ENCODE measurements around the gene SCFD2.

Gene SCFD2

DNA sequence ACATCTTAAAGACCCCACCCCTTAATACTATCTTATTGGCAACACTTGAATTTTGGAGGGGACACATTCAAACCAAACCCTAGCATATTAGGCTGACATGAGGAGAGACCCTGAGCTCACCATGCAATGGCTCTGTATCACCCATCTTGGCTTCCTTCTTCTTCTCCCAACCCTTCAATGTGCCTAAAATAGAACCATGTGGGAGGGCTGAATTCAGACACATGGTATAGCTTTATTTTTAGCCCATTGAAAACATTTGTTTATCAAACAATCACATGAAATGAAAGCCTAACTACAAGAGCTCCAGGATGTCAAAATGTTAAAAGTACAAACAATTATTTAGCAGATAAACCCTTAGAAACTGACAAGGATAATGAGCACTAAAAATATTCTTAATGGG, 422.2 kb downstream of the SCFD2 start:
- in situ Hi-C loops (cut with MboI; ENCODE audit: low sequenced_read_pairs) = no loop called here

DNA sequence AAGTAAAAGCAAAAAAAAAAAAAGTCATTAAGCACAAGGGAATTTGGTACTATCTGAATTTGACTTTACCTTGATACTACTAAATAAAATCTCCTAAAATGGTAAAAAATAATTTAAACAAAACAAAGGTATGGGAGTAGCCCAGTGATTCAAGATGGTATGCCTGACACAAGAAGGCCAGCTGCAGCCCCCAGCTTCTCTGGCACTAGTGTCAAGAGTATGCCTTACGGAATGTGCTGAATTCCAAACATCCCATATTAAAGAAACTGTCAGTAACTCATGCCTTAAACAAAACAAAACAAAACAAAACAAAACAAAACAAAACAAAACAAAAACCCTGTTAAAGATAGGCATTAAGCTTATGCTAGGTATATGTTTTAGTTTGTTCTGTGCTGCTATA, 422.9 kb downstream of the SCFD2 start:
- in situ Hi-C loops (cut with MboI; ENCODE audit: low sequenced_read_pairs) = no loop called here

- in situ Hi-C loops (cut with MboI; ENCODE audit: low sequenced_read_pairs) = no loop called here
Observed at GRCh38 chr4:52941450-52941849, 424.4 kb downstream of the SCFD2 start.

- in situ Hi-C loops (cut with MboI; ENCODE audit: low sequenced_read_pairs) = no loop called here
Observed at GRCh38 chr4:52939739-52940138, 426.1 kb downstream of the SCFD2 start.

- in situ Hi-C loops (cut with MboI; ENCODE audit: low sequenced_read_pairs) = no loop called here
Observed at GRCh38 chr4:52939325-52939724, 426.5 kb downstream of the SCFD2 start.

DNA sequence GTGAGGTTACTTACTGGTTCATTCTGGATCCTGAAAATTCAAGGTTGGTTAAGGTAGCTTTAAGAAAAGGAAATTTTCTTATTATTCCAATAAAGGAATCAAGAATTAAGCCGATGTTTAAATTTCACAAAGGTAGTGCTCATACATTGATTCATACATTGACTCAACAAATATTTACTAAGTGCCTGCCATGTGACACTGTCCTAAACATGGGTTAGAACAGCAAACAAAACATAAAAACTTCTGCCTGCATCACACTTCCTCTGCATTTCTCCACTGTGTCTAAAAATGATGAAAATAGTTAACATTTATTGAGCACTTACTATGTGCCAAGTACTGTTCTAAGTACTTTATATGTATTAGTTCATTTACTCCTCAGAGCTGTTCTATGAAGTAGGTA, 428.0 kb downstream of the SCFD2 start:
- in situ Hi-C loops (cut with MboI; ENCODE audit: low sequenced_read_pairs) = no loop called here

GRCh38 chr4:52936729-52937128, 429.1 kb downstream of the SCFD2 start:
- in situ Hi-C loops (cut with MboI; ENCODE audit: low sequenced_read_pairs) = no loop called here

GRCh38 chr4:52935317-52935716, 430.5 kb downstream of the SCFD2 start:
- in situ Hi-C loops (cut with MboI; ENCODE audit: low sequenced_read_pairs) = no loop called here

GRCh38 chr4:52933738-52934137, 432.1 kb downstream of the SCFD2 start:
- in situ Hi-C loops (cut with MboI; ENCODE audit: low sequenced_read_pairs) = no loop called here

- in situ Hi-C loops (cut with MboI; ENCODE audit: low sequenced_read_pairs) = no loop called here
Observed at GRCh38 chr4:52932591-52933470, 433.0 kb downstream of the SCFD2 start.

DNA sequence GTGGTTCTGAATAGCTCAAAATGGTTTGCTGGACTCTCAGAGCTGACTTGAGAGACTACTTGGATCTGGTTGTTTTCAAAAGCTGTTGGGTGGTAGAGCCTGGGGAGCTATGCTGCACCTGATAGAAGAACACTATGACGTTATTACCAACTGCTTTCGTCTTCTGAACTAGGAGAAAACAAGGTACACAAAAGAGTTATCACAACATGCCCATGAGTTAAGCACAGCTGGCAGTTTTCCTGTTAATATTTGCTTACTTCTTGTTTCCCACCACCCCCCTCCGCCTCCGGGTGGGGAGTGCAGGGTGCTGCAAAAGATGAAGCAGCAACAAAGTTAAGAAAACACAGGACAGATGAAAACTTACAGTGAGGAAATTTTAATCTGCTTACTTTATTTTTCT, 434.6 kb downstream of the SCFD2 start:
- in situ Hi-C loops (cut with MboI; ENCODE audit: low sequenced_read_pairs) = no loop called here

- in situ Hi-C loops (cut with MboI; ENCODE audit: low sequenced_read_pairs) = no loop called here
Observed at GRCh38 chr4:52926196-52926974, 439.5 kb downstream of the SCFD2 start.

GRCh38 chr4:52925531-52925968, 440.3 kb downstream of the SCFD2 start:
- in situ Hi-C loops (cut with MboI; ENCODE audit: low sequenced_read_pairs) = no loop called here

- in situ Hi-C loops (cut with MboI; ENCODE audit: low sequenced_read_pairs) = no loop called here
Observed at GRCh38 chr4:52919461-52919860, 446.4 kb downstream of the SCFD2 start.

DNA sequence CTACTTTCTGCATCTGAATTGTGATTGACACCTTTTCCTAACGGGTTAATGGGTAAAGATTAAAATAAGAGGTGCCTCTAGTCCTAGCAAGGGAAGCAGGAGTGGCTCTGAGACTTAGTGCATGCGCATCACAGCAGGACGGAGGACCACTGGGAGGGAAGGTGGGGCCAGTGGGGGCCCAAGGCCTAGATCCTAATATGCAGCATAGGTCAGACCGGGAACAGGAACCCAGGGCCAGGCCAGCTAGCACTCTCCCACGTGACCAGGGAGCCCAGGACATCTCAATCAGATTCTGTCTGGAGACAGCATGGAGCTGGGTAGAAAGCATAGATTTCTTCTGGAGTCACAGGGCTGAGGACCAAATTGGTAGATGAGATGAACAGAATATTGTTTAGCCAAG, 448.0 kb downstream of the SCFD2 start:
- in situ Hi-C loops (cut with MboI; ENCODE audit: low sequenced_read_pairs) = no loop called here

GRCh38 chr4:52915730-52916300, 450.0 kb downstream of the SCFD2 start:
- in situ Hi-C loops (cut with MboI; ENCODE audit: low sequenced_read_pairs) = no loop called here

GRCh38 chr4:52915191-52915590, 450.7 kb downstream of the SCFD2 start:
- in situ Hi-C loops (cut with MboI; ENCODE audit: low sequenced_read_pairs) = no loop called here

- in situ Hi-C loops (cut with MboI; ENCODE audit: low sequenced_read_pairs) = no loop called here
Observed at GRCh38 chr4:52914051-52914605, 451.7 kb downstream of the SCFD2 start.

GRCh38 chr4:52912608-52913007, 453.3 kb downstream of the SCFD2 start:
- in situ Hi-C loops (cut with MboI; ENCODE audit: low sequenced_read_pairs) = no loop called here

DNA sequence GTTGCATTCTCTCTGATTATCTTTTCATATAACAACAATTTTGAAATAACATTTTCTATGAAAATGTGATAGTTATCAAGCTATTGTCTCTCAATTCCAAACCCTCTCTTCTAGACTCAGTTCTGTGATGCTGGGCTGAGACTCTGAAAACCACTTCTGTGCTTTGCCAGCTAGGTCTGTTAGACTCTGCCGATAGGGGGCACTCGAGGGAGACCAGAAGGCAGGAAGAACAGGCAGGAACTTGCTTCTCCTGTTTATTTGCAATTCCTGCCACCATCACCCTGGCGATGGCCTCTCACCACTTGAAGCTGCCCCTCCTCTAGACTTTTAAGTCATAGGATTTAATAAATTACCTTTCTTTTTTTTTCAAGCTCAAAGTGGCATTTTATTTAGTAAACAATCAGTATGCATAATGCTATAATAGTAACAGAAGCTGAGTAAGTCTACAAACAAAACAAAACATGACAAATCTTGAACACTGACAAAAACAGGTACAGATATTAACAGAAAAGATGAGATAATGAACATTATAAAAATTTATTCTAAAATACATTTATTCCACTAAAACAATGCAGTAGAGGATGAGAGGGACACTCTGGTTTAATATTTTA, 454.1 kb downstream of the SCFD2 start:
- in situ Hi-C loops (cut with MboI; ENCODE audit: low sequenced_read_pairs) = no loop called here

- in situ Hi-C loops (cut with MboI; ENCODE audit: low sequenced_read_pairs) = no loop called here
Observed at GRCh38 chr4:52910115-52910514, 455.7 kb downstream of the SCFD2 start.
